ENCODE measurements around the gene ELP2. TPM values are rescaled to one million over a fixed set of nuclear protein-coding genes. Genes with fewer than 3 reads are reported as not detected.

ELP2 gene
- total RNA-seq, 1 experiment from 2014 or later, result 137 TPM

- H3K4me1 Mint-ChIP-seq, result no peaks in the 10 kb centered on the region
- H2BK120ac ChIP-seq (ENCODE audit: low read depth, low read length, poor library complexity, severe bottlenecking), result no peak overlapping the region
Observed at GRCh38 chr18:36217348-36217747, 87.6 kb downstream of the ELP2 start.

More at GRCh38 chr18:36217348-36217747, 87.6 kb downstream of the ELP2 start:
- no peak overlapping the region for H4K91ac ChIP-seq (ENCODE audit: insufficient read length, low read depth, low read length)
- no peak overlapping the region for H3K27ac ChIP-seq (ENCODE audit: insufficient read length, low read depth, low read length)
- H3K56ac ChIP-seq (ENCODE audit: insufficient read length, low read depth, low read length), result no peak overlapping the region
- no peak overlapping the region for H2BK20ac ChIP-seq (ENCODE audit: low read depth, low read length, poor library complexity, severe bottlenecking)
- H4K5ac ChIP-seq (ENCODE audit: insufficient read length, low read depth, low read length), result no peak overlapping the region
- H2BK5ac ChIP-seq (ENCODE audit: insufficient read length, low read length), result no peak overlapping the region
- TF ChIP-seq CTCF (conservative IDR thresholded peaks at IDR 0.05), result no peak
- H3K9me3 Mint-ChIP-seq, result no peaks in the 10 kb centered on the region; a peak in 1 of 5 replicates
- no peak overlapping the region for H3K4ac ChIP-seq (ENCODE audit: low read depth, low read length)
- no peaks in the 10 kb centered on the region for H3K27me3 Mint-ChIP-seq (ENCODE audit: low read depth)
- H3K4me3 Mint-ChIP-seq, result no peak overlapping the region
- no peak overlapping the region for H4K8ac ChIP-seq (replicated peaks; ENCODE audit: insufficient read length, low read depth, low read length)
- no peaks in the 10 kb centered on the region for H4K20me1 ChIP-seq (ENCODE audit: control insufficient read depth, insufficient read depth, insufficient read length)
- no peaks in the 10 kb centered on the region for H3K23me2 ChIP-seq (ENCODE audit: insufficient read length, low read depth, low read length, poor library complexity, severe bottlenecking)
- no peaks in the 10 kb centered on the region for H3K4me1 ChIP-seq (ENCODE audit: insufficient read depth, low read length)
- no peaks in the 10 kb centered on the region for H3K9me3 ChIP-seq (ENCODE audit: control insufficient read depth, low read depth, low read length)
- no peak for DNase-seq
- H3K79me1 ChIP-seq (ENCODE audit: insufficient read depth, low read depth, low read length, poor library complexity, severe bottlenecking), result no peaks in the 10 kb centered on the region
- H2AK5ac ChIP-seq (ENCODE audit: insufficient read length, low read length), result no peak overlapping the region
- H3K27me3 ChIP-seq (ENCODE audit: insufficient read depth, low read length), result no peaks in the 10 kb centered on the region
- H3K27ac Mint-ChIP-seq, result no peak overlapping the region
- H3K9ac ChIP-seq (ENCODE audit: extremely low read depth, insufficient read length, low read length), result no peak overlapping the region
- no peak overlapping the region for H3K18ac ChIP-seq (ENCODE audit: insufficient read length, low read depth, low read length)
- no peak overlapping the region for H3K23ac ChIP-seq (ENCODE audit: insufficient read length, low read depth, low read length)
- H3K36me3 Mint-ChIP-seq (ENCODE audit: insufficient read depth in 1 of 3, low read depth in 3 of 3), result peaks cover 0 to 5% (median 0%) of the 10 kb centered on the region in 3 experiments; a peak in 4 of 7 replicates
- no peak overlapping the region for H2BK15ac ChIP-seq (ENCODE audit: low read depth, low read length)
- H3K4me2 ChIP-seq (ENCODE audit: insufficient read depth, insufficient read length, low read length), result no peak overlapping the region
- no peak overlapping the region for H3T11ph ChIP-seq (ENCODE audit: low read length)
- H2AFZ ChIP-seq (ENCODE audit: low read length), result no peak overlapping the region
- no peaks in the 10 kb centered on the region for H3K79me2 ChIP-seq (ENCODE audit: insufficient read depth, low read length)
- no CpG with 5 or more reads among the region's 3 CpGs for WGBS (ENCODE audit: extremely low coverage, insufficient read length, low lambda C conversion rate)
- H2BK12ac ChIP-seq (ENCODE audit: insufficient read length, low read depth, low read length), result no peak overlapping the region
- no peak overlapping the region for H3K14ac ChIP-seq (ENCODE audit: insufficient read depth, low read length)
